ENCODE measurements around the gene C16orf46. TPM values are rescaled to one million over a fixed set of nuclear protein-coding genes. Genes with fewer than 3 reads are reported as not detected.

The C16orf46 gene
- total and polyA plus RNA-seq, 2 of the 13 experiments (the other 11 are each of a cell fraction or from before 2014, with no cell fraction given), result 0.38 to 0.55 TPM

DNA sequence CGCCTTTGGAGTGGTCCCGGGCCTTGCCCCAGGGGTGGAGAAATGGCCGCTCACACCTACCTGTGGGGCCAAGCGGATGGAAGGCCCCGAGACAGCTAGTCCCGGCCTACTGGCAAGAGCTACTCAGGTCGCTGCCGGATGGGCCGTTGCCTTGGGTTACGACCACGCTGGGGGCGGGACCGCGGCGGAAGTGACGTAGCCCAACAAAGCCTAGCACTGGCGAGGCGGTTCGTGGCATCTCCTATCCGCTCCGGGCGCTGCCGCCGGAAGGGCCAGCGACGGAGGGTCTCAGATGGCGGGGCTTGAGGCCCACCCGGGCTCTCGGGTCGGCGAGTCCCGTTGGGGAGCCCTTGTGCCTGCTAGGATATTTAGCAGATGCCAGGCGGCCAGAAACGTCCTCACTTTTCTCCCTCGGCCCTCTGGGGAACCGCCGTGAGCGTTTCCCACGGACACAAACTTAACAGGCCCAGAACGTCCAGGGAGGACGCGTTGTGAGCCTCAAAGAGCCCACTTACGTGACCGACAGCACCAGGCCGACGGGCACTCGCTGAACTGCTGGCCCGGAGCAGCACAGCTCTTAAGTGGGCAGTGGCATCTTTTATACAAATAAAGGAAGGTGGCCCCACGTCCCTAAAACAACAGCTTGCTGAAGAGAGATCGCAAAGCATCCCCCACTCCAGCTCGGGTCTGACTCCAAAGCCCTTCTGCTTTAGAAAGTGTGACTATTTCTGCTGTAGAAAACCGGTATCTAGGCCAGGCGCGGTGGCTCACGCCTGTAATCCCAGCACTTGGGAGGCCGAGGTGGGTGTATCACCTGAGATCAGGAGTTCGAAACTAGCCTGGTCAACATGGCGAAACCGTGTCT is at the start of gene C16orf46 (continued):
- TF ChIP-seq ERF (CRISPR knock-in tag; IDR thresholded peaks at IDR 0.05) (peak; percentile 73), SP1 (IDR thresholded peaks at IDR 0.05) (no peak), SP1 (CRISPR knock-in tag; IDR thresholded peaks at IDR 0.05) (peak; percentile 92), GATAD2A (CRISPR knock-in tag; IDR thresholded peaks at IDR 0.05) (peak; percentile 44), MAZ (IDR thresholded peaks at IDR 0.05; ENCODE audit: borderline replicate concordance, low read depth, low read length) (0 out of 2 replicates have a peak, but pooled peaks have one; percentile 31), MAZ (CRISPR knock-in tag; IDR thresholded peaks at IDR 0.05; ENCODE audit: low read depth) (peak; percentile 80), POLR2G (IDR thresholded peaks at IDR 0.05; ENCODE audit: low read depth, low read length) (peak; percentile 98), ZNF746 (CRISPR knock-in tag; IDR thresholded peaks at IDR 0.05) (peak; percentile 83), ZNF543 (CRISPR knock-in tag; IDR thresholded peaks at IDR 0.05) (peak; percentile 86; the same call in 1 of the 2 replicates)
- TF ChIP-seq, protein P1, sequence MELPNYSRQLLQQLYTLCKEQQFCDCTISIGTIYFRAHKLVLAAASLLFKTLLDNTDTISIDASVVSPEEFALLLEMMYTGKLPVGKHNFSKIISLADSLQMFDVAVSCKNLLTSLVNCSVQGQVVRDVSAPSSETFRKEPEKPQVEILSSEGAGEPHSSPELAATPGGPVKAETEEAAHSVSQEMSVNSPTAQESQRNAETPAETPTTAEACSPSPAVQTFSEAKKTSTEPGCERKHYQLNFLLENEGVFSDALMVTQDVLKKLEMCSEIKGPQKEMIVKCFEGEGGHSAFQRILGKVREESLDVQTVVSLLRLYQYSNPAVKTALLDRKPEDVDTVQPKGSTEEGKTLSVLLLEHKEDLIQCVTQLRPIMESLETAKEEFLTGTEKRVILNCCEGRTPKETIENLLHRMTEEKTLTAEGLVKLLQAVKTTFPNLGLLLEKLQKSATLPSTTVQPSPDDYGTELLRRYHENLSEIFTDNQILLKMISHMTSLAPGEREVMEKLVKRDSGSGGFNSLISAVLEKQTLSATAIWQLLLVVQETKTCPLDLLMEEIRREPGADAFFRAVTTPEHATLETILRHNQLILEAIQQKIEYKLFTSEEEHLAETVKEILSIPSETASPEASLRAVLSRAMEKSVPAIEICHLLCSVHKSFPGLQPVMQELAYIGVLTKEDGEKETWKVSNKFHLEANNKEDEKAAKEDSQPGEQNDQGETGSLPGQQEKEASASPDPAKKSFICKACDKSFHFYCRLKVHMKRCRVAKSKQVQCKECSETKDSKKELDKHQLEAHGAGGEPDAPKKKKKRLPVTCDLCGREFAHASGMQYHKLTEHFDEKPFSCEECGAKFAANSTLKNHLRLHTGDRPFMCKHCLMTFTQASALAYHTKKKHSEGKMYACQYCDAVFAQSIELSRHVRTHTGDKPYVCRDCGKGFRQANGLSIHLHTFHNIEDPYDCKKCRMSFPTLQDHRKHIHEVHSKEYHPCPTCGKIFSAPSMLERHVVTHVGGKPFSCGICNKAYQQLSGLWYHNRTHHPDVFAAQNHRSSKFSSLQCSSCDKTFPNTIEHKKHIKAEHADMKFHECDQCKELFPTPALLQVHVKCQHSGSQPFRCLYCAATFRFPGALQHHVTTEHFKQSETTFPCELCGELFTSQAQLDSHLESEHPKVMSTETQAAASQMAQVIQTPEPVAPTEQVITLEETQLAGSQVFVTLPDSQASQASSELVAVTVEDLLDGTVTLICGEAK (IDR thresholded peaks at IDR 0.05), result peak; percentile 64
- TF ChIP-seq, protein P1 (CRISPR knock-in tag; IDR thresholded peaks at IDR 0.05), result peak; percentile 76; the same call in 1 of the 2 replicates
- TF ChIP-seq, protein P2, sequence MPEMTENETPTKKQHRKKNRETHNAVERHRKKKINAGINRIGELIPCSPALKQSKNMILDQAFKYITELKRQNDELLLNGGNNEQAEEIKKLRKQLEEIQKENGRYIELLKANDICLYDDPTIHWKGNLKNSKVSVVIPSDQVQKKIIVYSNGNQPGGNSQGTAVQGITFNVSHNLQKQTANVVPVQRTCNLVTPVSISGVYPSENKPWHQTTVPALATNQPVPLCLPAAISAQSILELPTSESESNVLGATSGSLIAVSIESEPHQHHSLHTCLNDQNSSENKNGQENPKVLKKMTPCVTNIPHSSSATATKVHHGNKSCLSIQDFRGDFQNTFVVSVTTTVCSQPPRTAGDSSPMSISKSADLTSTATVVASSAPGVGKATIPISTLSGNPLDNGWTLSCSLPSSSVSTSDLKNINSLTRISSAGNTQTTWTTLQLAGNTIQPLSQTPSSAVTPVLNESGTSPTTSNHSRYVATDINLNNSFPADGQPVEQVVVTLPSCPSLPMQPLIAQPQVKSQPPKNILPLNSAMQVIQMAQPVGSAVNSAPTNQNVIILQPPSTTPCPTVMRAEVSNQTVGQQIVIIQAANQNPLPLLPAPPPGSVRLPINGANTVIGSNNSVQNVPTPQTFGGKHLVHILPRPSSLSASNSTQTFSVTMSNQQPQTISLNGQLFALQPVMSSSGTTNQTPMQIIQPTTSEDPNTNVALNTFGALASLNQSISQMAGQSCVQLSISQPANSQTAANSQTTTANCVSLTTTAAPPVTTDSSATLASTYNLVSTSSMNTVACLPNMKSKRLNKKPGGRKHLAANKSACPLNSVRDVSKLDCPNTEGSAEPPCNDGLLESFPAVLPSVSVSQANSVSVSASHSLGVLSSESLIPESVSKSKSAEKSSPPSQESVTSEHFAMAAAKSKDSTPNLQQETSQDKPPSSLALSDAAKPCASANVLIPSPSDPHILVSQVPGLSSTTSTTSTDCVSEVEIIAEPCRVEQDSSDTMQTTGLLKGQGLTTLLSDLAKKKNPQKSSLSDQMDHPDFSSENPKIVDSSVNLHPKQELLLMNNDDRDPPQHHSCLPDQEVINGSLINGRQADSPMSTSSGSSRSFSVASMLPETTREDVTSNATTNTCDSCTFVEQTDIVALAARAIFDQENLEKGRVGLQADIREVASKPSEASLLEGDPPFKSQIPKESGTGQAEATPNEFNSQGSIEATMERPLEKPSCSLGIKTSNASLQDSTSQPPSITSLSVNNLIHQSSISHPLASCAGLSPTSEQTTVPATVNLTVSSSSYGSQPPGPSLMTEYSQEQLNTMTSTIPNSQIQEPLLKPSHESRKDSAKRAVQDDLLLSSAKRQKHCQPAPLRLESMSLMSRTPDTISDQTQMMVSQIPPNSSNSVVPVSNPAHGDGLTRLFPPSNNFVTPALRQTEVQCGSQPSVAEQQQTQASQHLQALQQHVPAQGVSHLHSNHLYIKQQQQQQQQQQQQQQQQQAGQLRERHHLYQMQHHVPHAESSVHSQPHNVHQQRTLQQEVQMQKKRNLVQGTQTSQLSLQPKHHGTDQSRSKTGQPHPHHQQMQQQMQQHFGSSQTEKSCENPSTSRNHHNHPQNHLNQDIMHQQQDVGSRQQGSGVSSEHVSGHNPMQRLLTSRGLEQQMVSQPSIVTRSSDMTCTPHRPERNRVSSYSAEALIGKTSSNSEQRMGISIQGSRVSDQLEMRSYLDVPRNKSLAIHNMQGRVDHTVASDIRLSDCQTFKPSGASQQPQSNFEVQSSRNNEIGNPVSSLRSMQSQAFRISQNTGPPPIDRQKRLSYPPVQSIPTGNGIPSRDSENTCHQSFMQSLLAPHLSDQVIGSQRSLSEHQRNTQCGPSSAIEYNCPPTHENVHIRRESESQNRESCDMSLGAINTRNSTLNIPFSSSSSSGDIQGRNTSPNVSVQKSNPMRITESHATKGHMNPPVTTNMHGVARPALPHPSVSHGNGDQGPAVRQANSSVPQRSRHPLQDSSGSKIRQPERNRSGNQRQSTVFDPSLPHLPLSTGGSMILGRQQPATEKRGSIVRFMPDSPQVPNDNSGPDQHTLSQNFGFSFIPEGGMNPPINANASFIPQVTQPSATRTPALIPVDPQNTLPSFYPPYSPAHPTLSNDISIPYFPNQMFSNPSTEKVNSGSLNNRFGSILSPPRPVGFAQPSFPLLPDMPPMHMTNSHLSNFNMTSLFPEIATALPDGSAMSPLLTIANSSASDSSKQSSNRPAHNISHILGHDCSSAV (CRISPR knock-in tag; IDR thresholded peaks at IDR 0.05; ENCODE audit: borderline replicate concordance), result peak; percentile 99; the same call in 1 of the 2 replicates

All from HepG2 (cell line).